GOT3 (cell line): ENCODE results near the gene SLIT3.
"Not testable (repeated sequence)": the region's sequence is repeated elsewhere in the genome, so short reads cannot be mapped to it uniquely, and the experiment has no call there.

Source experiments
- DNase-seq: peaks from one replicate; lab custom pipeline; 2025; ENCODE audit warnings: mixed read lengths; lab: John Stamatoyannopoulos, UW

Gene SLIT3

DNA sequence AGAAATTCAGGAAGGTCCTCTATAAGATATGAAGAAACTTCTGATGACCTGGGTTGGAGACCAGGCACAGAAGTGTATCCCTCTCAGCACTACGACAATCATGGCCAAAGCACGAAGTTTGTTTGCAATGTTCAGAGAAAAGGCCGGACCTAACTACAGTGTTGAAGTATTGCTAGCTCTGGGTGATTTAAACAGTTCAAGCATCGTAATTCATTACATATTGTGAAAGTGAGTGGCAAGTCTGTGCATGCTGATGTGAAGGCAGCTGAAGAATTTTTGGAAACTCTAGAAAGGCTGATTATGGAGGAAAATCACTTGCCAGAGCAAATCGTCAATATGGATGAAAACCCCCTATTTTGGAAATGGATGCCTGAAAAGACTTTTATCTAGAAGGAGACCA lies 654.6 kb downstream of the SLIT3 start:
- DNase-seq = no peak

DNA sequence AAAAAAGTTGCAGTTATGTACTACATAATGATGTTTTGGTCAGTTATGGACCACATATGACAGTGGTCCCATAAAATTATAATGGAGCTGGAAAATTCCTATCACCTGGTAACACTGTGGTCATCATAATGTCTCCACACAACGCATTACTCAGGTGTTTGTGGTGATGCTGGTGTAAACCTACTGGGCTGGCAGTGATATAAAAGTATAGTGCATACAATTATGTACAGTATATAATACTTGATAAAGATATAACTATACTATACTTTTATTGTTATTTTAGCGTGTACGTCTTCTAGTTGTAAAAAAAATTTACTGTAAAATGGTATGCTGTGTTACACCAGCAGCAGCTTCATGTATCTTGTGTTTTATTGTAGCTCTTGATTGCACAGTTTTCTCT lies 655.7 kb downstream of the SLIT3 start:
- no peak for DNase-seq

DNA sequence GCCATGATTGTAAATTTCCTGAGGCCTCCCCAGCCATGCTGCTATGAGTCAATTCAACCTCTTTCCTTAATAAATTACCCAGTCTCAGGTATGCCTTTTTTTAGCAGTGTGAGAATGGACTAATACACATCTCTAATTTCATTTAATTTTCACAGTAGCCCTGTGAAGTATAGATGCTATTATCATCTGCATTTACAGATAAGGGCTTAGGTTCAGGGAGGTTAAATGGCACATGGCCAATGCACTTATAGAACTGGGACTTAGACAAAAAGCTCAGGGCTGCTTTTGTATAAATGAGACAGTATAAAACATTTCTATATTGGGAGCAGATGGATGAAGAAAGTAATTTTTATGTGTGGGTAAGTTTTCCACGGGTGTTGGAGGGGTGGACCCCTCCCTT lies 658.9 kb downstream of the SLIT3 start:
- DNase-seq = no peak

DNA sequence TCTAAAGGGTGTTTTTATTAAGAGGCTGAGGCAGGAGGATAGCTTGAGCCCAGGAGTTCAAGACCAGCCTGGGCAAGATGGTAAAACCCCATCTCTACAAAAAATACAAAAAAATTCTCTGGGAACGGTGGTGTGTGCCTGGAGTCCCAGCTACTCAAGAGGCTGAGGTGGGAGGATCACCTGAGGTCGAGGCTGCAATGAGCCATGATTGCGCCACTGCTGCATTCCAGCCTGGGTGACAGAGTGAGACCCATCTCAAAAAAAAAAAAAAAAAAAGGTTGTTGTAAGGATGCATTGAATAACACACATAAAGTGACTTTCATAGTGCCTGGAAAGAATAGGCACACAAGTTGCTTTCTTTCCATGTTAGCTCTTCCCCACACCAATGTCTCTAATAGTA lies 662.1 kb downstream of the SLIT3 start:
- DNase-seq = not testable (repeated sequence)

DNA sequence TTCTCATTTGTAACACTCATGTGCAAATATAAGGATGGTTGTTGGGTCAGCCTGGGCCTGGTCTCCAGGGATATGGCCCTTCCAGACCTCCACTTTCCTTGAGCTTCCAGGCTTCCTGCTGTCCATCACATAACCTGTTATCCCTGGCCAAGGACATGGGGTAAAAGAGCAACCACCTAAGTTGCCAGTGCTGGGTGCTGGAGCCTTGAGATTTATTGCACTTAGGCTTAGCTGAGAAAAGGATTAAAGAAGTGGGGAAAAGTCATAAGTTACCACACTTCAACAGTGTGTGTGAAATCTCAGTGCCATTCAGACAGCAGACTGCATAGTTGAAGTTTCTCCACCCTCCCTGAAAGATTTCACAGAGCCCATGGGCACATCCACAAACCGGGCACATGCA lies 663.1 kb downstream of the SLIT3 start:
- DNase-seq = no peak

DNA sequence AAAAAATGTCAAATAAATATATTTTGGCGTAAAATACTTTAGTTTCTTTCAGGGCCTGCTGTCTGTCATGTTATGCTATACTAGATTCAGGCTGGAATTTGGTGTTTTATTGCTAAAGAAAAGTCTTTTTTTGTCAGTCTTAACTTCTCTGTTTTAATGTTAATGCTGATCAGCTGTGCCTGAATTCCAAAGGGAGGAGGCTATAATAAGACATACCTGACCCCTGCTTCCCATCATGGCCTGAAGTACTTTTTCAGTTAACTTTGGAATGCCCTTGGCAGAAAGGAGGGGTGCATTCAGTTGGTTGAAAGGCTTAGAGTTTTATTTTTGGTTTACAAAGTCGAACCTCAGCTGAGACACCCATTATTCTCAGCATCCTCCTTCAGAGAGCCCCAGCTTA lies 663.7 kb downstream of the SLIT3 start:
- no peak for DNase-seq

DNA sequence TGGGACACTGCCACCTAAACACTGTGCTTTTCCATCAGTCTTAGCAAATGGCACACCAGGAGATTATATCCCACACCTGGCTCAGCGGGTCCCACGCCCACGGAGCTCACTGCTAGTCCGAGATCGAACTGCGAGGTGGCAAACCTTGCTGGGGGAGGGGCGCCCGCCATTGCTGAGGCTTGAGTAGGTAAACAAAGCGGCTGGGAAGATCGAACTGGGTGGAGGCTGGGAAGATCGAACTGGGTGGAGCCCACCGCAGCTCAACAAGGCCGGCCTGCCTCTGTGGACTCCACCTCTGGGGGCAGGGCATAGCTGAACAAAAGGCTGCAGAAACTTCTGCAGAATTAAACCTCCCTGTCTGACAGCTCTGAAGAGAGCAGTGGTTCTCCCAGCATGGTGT lies 670.0 kb downstream of the SLIT3 start:
- DNase-seq = not testable (repeated sequence)

DNA sequence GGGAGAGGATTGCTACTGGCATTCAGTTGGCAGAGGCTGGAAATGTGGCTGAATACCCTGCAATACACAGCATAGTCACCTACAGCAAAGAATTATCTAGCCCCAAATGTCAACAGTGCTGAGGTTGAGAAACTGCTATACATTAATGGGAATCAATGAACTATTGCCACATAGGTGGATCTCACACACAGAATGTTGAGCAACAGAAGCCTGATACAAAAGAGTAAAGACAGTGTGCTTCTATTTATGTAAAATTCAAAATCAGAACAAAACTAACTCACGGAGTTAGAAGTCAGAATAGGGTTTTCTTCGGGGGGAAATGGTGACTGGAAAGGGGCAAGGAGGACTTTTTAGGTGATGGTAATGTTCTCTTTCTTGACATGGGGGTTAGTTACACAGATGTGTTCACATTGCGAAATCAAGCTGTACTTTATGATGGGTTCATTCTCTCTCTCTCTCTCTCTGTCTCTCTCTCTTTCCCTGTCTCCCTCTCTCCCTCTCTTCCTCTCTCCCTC lies 676.0 kb downstream of the SLIT3 start:
- no peak for DNase-seq

DNA sequence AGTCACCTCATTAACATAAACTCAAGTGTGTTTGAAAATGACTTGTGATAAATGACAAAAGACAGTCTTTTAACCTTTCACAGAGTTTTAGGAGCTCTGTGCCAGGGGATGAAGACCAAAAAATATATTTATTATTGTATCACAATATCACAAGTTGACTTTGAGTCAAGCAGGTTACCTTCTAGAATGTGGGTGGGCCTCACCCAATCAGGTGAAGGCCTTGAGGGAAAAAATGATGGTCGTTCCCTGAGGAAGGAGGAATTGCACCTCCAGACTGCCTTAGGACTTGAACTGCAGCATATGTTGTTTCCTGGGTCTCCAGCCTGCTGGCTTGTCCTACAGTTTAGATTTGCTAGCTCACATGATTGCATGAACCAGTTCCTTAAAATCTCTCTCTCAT lies 680.1 kb downstream of the SLIT3 start:
- DNase-seq = no peak

DNA sequence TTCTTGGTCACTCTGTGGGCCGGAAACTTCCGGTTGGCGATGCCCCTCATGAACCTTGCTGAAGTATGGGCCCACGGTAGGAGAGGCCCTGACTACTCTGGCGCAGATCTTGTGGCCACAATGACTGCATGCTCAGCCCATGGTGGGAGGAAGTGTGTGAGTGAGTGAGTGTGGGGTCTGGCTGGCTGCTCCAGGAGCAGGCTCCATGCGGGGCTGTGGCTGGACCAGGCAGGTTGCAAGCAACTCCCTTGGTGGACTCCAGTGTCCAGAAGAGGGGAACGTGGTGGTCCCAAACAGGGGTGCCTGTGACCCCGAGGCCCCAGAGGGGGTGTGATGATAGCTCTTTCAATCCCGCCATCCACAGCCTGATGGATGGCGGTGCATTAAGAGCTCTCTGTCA lies 686.3 kb downstream of the SLIT3 start:
- no peak for DNase-seq

DNA sequence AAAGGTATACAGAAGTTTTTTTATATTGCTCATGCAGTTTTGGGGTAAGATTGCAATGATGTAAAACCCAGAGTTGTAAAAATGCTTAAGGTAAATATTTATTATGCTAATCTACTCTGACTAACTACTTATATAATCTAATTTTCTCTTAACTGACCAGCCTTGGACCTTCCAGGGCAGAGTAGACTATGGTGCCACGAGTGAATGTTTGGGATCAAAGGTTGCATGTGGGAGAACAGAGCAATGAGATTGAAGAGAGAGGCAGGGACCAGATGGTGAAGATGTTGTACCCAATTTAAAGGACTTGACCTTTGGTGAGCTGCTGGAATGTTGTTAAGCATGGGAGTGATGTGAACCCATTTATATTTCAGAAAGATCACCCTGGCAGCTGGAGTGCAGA lies 686.9 kb downstream of the SLIT3 start:
- no peak for DNase-seq

DNA sequence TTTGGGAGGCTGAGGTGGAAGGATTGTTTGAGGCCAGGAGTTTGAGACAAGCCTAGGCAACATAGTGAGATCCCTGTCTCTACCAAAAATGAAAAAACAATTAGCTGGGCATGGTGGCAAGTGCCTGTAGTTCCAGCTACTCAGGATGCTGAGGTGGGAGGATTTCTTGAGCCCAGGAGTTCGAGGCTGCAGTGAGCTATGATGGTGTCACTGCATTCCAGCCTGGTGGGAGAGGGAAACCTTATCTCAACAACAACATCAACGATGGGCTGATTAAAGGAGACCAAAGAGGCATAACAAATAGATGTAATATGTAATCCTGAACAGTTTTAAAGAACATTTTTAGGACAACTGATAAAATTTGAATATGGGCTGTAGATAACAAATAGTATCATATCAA lies 687.5 kb downstream of the SLIT3 start:
- DNase-seq = no peak

DNA sequence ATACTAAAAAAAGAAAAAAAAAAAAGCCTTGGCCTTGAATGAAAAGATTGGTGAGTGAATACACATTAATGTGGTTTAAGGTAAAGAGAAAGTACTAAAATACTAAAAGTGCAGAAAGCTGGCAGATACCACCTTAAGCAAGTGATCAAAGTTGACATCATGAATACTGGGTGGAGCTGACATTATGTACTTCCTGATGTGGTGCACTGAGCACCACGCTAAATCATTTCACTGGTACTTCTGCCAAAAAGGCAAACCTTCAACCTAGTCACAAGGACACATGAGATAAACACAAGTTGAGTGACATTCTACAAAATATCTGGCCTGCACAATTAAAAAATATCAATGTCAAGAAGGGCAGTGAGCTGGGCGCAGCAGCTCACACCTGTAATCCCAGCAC lies 687.9 kb downstream of the SLIT3 start:
- DNase-seq = no peak

DNA sequence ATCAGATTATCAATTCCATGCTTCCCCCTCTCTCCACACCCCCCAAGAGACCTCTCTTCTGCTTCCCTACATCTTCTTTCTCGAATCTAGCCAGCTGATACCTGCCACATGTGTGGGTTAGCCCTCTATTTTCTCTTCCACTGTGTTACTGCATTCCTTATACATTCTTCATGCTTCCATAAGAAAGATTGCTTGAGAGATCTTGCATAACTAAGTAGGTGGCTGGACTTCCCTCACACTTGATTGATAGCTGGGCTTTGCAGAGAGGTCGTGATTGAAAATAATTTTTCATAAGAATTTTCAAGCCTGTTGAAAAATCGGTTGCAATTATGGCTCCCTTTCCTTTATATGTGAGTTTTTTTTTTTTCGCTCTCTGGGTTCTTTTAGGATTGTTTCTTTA lies 688.8 kb downstream of the SLIT3 start:
- no peak for DNase-seq
